Suprapubic skin (tissue), 3 donors: ENCODE measurements around the gene OSM.

Experiments
- CTCF ChIP-seq, 2 donors: fragments of 200-600 bp in 1 of 2; fragments of 450-650 bp in 1 of 2; sonication (generic) in 1 of 2; IDR thresholded peaks; one replicate each; pipeline ENCODE4 v1.5.1; 2016 to 2019; ENCODE audit warnings: antibody characterized with exemption in 2 of 2, mild to moderate bottlenecking in 1 of 2, moderate library complexity in 1 of 2
- POLR2AphosphoS5 ChIP-seq, 3 donors: sonication (generic); formaldehyde crosslinking; IDR thresholded peaks; one replicate each; pipeline ENCODE4 v1.6.1; 2017; ENCODE audit warnings: antibody characterized with exemption in 3 of 3

- TF ChIP-seq POLR2AphosphoS5 (IDR thresholded peaks at IDR 0.05), result peak; percentile 66 to 98 (median 86)
- TF ChIP-seq CTCF (IDR thresholded peaks at IDR 0.05), result no peak
Measured at GRCh38 chr22:30291058-30291892, 24.6 kb upstream of the OSM start.
